CD4-positive, alpha-beta T cell (primary cell): ENCODE measurements around the gene ITGB2. TPM values are rescaled to one million over a fixed set of nuclear protein-coding genes. Genes with fewer than 3 reads are reported as not detected.
A peak's percentile ranks its signal among the peaks of the same experiment; 100 is the strongest.

Experiments
- ATAC-seq: fragments of 200-7000 bp; cut with Tn5 transposase; one replicate; pipeline ENCODE4 v1.10.0; 2022; ENCODE audit warnings: mild to moderate bottlenecking; ENCODE audit not compliant: poor library complexity
- CTCF ChIA-PET: fragments of 350-600 bp; sonication (Branson Sonifier 250); formaldehyde crosslinking; loops from one replicate; lab custom pipeline; 2021; ENCODE audit warnings: antibody characterized with exemption, inconsistent platforms; lab: Charles Lee
- POLR2A ChIA-PET: fragments of 350-600 bp; sonication (Branson Sonifier 250); formaldehyde crosslinking; loops from one replicate; lab custom pipeline; 2021; ENCODE audit warnings: antibody characterized with exemption, inconsistent platforms; lab: Charles Lee
- DNase-seq, 14 experiments: peaks; one replicate each; pipeline ENCODE4 v3.0.0-alpha.2; 2013 to 2020; ENCODE audit warnings: mixed read lengths in 2 of 14
- H3K27ac ChIP-seq, 2 donors: one replicate each; pipeline versions ENCODE4 v1.5.1 to v1.7.0; 2013; ENCODE audit warnings: low read length in 2 of 2, low read depth in 1 of 2, mild to moderate bottlenecking in 1 of 2
- H3K27me3 ChIP-seq, 2 experiments: 1 replicate in 1 of 2; 2 replicates in 1 of 2; pipeline versions ENCODE4 v1.6.1 to v1.7.0; 2013; ENCODE audit warnings: low read length in 2 of 2, control low read depth in 1 of 2, mild to moderate bottlenecking in 1 of 2, moderate library complexity in 1 of 2; ENCODE audit not compliant: insufficient read depth in 2 of 2, control insufficient read depth in 1 of 2
- H3K36me3 ChIP-seq: one replicate; pipeline ENCODE4 v1.6.1; 2013; ENCODE audit warnings: low read length, control low read depth; ENCODE audit not compliant: insufficient read depth
- H3K4me1 ChIP-seq: one replicate; pipeline ENCODE4 v1.6.1; 2013; ENCODE audit warnings: low read length, control low read depth; ENCODE audit not compliant: insufficient read depth
- H3K4me3 ChIP-seq: one replicate; pipeline ENCODE4 v1.5.1; 2013; ENCODE audit warnings: mild to moderate bottlenecking, low read length, moderate library complexity
- H3K9me3 ChIP-seq, 2 experiments: 1 replicate in 1 of 2; 2 replicates in 1 of 2; pipeline versions ENCODE4 v1.6.1 to v1.7.0; 2013; ENCODE audit warnings: low read length in 2 of 2, mild to moderate bottlenecking in 2 of 2, control low read depth in 1 of 2, moderate library complexity in 1 of 2; ENCODE audit not compliant: control insufficient read depth in 1 of 2, insufficient read depth in 1 of 2
- H3K27ac Mint-ChIP-seq: one replicate; pipeline ENCODE4 v1.8.0; 2020; ENCODE audit warnings: mixed read lengths
- H3K27me3 Mint-ChIP-seq: one replicate; pipeline ENCODE4 v1.8.0; 2021; ENCODE audit warnings: mixed read lengths
- H3K36me3 Mint-ChIP-seq: one replicate; pipeline ENCODE4 v1.8.0; 2021; ENCODE audit warnings: low read depth, mixed read lengths
- H3K4me1 Mint-ChIP-seq: one replicate; pipeline ENCODE4 v1.8.0; 2021; ENCODE audit warnings: low read depth, mixed read lengths
- H3K4me3 Mint-ChIP-seq: one replicate; pipeline ENCODE4 v1.8.0; 2020; ENCODE audit warnings: mild to moderate bottlenecking, mixed read lengths
- H3K9me3 Mint-ChIP-seq: one replicate; pipeline ENCODE4 v1.8.0; 2020; ENCODE audit warnings: mixed read lengths
- intact Hi-C, 2 experiments: fragments of 100-400 bp; cut with DNase I in 1 of 2; cut with micrococcal nuclease in 1 of 2; formaldehyde crosslinking; loops; one replicate each; pipeline versions ENCODE4 v1.15.1 to v1.9.0; 2023 to 2025; cut with DNase I, micrococcal nuclease
- total RNA-seq, 174 experiments: library from RNA in 2 of 174; stranded (reverse) in 2 of 174; gene quantifications; one replicate each; pipeline ENCODE4 v1.2.3 and lab custom pipeline; 2021 to 2026
- TF ChIP-seq, protein P1 (sequence below): fragments of 200-600 bp; IDR thresholded peaks from one replicate; pipeline ENCODE4 v1.8.0; 2022; ENCODE audit warnings: antibody characterized with exemption, mild to moderate bottlenecking

ITGB2 gene
- total RNA-seq, 2 experiments from 2014 or later: 283 to 284 TPM

DNA sequence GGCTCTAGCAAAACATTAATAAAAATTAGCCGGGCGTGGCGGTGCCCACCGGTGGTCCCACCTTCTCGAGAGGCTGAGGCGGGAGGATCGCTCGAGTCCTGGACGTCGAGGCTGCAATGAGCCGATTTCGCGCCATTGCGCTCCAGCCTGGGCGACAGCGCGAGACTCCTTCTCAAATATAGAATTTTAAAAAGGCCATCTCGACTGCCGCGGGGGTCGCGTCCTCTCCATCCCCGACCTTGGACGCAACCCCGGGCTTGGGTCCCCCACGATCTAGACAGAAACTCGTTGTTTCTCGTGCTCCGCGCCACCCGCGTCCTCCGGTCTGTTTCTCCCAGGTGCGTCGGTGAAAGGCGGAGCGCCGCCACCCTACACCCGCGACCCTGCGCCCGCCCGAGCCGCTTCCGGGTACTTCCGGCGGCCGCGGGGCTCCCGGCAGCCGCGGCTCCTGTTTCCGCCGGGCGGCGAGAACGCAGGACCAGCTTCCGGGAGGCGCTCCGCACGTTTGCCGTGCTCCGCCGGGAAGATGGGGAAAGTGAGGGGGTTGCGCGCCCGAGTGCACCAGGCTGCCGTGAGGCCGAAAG is 18.9 kb upstream of the ITGB2 start, which contains the start of gene SLX9:
SLX9 (plus strand) TSS at position 498 of the 584 bp plus-strand sequence; CDS start at position 527, 29 bp downstream.
- Histone ChIP-seq H3K27me3 (no peaks in the 10 kb centered on the region), H3K4me3 (peak within 1 kb of the TSS; percentile 83), H3K4me1 (peaks cover 49% of the 10 kb centered on the region), H3K9me3 (no peaks in the 10 kb centered on the region), H3K36me3 (peaks cover 13% of the 10 kb centered on the region), H3K27ac (peak within 1 kb of the TSS in 1 of 2 donors; percentile 18)
- no peaks in the 10 kb centered on the region for H3K27me3 Mint-ChIP-seq
- intact Hi-C loops: loop anchor here in 1 of 2 experiments (5.0 kb wide), 1 partner anchor 427 kb away; no protein-coding TSS in a partner anchor
- H3K4me3 Mint-ChIP-seq: peak within 1 kb of the TSS; percentile 93
- peaks cover 24% of the 10 kb centered on the region for H3K36me3 Mint-ChIP-seq
- CTCF ChIA-PET: interaction anchor here (0.7 to 1.7 kb wide), 5 partner anchors 23 to 201 kb away, joined by 3 to 4 read pairs (median 4); partner anchors contain the start of gene UBE2G2
- peak; percentile 59 to 90 (median 76) for DNase-seq
- TF ChIP-seq, protein P1, sequence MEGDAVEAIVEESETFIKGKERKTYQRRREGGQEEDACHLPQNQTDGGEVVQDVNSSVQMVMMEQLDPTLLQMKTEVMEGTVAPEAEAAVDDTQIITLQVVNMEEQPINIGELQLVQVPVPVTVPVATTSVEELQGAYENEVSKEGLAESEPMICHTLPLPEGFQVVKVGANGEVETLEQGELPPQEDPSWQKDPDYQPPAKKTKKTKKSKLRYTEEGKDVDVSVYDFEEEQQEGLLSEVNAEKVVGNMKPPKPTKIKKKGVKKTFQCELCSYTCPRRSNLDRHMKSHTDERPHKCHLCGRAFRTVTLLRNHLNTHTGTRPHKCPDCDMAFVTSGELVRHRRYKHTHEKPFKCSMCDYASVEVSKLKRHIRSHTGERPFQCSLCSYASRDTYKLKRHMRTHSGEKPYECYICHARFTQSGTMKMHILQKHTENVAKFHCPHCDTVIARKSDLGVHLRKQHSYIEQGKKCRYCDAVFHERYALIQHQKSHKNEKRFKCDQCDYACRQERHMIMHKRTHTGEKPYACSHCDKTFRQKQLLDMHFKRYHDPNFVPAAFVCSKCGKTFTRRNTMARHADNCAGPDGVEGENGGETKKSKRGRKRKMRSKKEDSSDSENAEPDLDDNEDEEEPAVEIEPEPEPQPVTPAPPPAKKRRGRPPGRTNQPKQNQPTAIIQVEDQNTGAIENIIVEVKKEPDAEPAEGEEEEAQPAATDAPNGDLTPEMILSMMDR: no peak
- H3K4me1 Mint-ChIP-seq: peaks cover 38% of the 10 kb centered on the region
- ATAC-seq: peak; percentile 94
- POLR2A ChIA-PET: interaction anchor here (0.5 to 2.6 kb wide), 10 partner anchors 13 to 185 kb away, joined by 3 to 17 read pairs (median 4); partner anchors contain the start of genes ADARB1, PTTG1IP and UBE2G2
- H3K27ac Mint-ChIP-seq: peak within 1 kb of the TSS; percentile 86
- no peaks in the 10 kb centered on the region for H3K9me3 Mint-ChIP-seq

DNA sequence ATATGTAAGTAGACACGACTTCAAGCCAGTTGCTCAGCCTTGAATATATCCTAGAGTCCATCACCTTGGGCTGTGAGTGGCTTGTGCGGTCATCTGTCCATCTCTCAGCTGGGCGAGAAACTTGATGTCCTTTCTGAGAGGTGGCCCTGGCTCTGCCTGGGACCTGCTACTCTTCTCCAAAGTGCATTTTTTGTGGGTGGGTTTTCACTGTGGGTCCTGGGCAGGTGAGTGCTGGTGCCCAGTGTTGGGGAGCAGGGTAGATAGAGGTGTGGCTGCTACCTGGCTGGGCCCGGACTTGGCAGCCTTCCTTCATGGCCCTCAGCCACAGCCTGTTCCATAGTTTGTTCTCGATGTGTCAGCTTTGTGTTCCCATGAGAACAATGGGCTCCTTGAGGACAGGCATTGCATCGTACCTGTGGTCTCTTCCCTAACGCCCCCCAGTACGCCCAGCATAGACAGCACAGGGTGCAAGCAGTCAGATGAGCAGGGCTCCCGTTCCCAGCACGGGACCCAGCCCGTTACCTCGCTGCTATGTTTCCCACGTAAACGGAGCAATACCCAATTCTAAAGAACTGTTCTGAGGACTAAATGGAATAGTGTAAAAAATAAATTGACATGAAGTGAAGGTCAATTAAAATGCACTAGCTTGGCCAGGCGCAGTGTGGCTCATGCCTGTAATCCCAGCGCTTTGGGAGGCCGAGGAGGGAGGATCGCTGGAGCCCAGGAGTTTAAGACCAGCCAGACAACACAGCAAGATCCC is 18.3 kb upstream of the ITGB2 start:
- peaks cover 38% of the 10 kb centered on the region for H3K4me1 Mint-ChIP-seq
- TF ChIP-seq, protein P1: no peak
- ATAC-seq (no peak), DNase-seq (no peak)
- H3K36me3 Mint-ChIP-seq: peaks cover 17% of the 10 kb centered on the region
- peak overlapping the region; percentile 86 for H3K27ac Mint-ChIP-seq
- H3K4me3 ChIP-seq: peak overlapping the region; percentile 83
- H3K9me3 ChIP-seq: no peaks in the 10 kb centered on the region
- no peaks in the 10 kb centered on the region for H3K27me3 Mint-ChIP-seq
- H3K4me1 ChIP-seq: peaks cover 47% of the 10 kb centered on the region
- peak overlapping the region; percentile 93 for H3K4me3 Mint-ChIP-seq
- peaks cover 6% of the 10 kb centered on the region for H3K36me3 ChIP-seq
- no peaks in the 10 kb centered on the region for H3K27me3 ChIP-seq
- ChIA-PET POLR2A (interaction anchor here (0.5 to 2.6 kb wide), 9 partner anchors 12 to 138 kb away, joined by 3 to 17 read pairs (median 4); partner anchors contain the start of genes ADARB1, PTTG1IP and UBE2G2), CTCF (interaction anchor here (1.2 to 1.7 kb wide), 3 partner anchors 47 to 145 kb away, joined by 4 read pairs; partner anchors contain the start of gene UBE2G2)
- H3K9me3 Mint-ChIP-seq: no peaks in the 10 kb centered on the region
- intact Hi-C loops: loop anchor here in 1 of 2 experiments (5.0 kb wide), 1 partner anchor 427 kb away; no protein-coding TSS in a partner anchor
- peak overlapping the region in 1 of 2 donors; percentile 18 for H3K27ac ChIP-seq

DNA sequence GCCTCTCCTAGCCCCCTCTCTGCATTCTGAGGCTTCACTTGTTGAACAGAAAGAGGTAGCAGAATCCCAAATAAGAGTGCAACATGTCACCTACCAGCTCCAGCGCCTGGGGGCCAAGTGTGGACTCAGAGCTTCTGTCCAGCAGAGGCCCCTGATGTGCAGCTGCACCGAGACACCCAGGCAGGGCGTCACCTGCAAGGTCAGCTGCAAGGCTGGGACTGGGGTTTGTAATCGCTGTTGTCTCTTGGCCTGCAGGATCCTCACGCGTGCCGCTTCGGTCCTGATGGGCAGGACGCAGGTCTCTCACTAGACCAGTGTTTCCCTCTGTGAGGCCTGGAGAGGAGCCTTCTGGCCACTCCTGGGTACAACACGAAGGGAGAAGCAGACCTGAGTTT is 14.8 kb upstream of the ITGB2 start:
- TF ChIP-seq, protein P1: no peak
- Mint-ChIP-seq H3K9me3 (no peaks in the 10 kb centered on the region), H3K4me3 (no peak overlapping the region), H3K27me3 (no peaks in the 10 kb centered on the region), H3K36me3 (no peaks in the 10 kb centered on the region), H3K27ac (no peak overlapping the region), H3K4me1 (peaks cover 22% of the 10 kb centered on the region)
- no peaks in the 10 kb centered on the region for H3K9me3 ChIP-seq
- H3K4me1 ChIP-seq: peaks cover 41% of the 10 kb centered on the region
- intact Hi-C loops: loop anchor here in 1 of 2 experiments (5.0 kb wide), 1 partner anchor 423 kb away; no protein-coding TSS in a partner anchor
- DNase-seq (no peak), ATAC-seq (no peak)
- ChIA-PET POLR2A (no interaction called here), CTCF (no interaction called here)
- H3K4me3 ChIP-seq: no peak overlapping the region
- H3K27ac ChIP-seq: no peak overlapping the region
- H3K27me3 ChIP-seq: no peaks in the 10 kb centered on the region
- no peaks in the 10 kb centered on the region for H3K36me3 ChIP-seq
